ENCODE data around the gene TFEC. TPM values are rescaled to one million over a fixed set of nuclear protein-coding genes. Genes with fewer than 3 reads are reported as not detected.

Gene TFEC
- total and polyA plus RNA-seq, 2 experiments from 2014 or later = not detected

- H3K4me1 ChIP-seq (ENCODE audit: insufficient read depth) = no peaks in the 10 kb centered on the region
- Mint-ChIP-seq H3K9me3 (no peaks in the 10 kb centered on the region), H3K27ac (no peak overlapping the region), H3K27me3 (ENCODE audit: insufficient read depth, low read depth, poor library complexity) (no peaks in the 10 kb centered on the region), H3K36me3 (ENCODE audit: low read depth) (no peaks in the 10 kb centered on the region), H3K4me3 (no peak overlapping the region), H3K4me1 (no peaks in the 10 kb centered on the region)
- no peak overlapping the region for H3K27ac ChIP-seq (ENCODE audit: low read depth)
- no peak overlapping the region for H3K4me3 ChIP-seq
- TF ChIP-seq EZH2phosphoT487 (IDR thresholded peaks at IDR 0.05; ENCODE audit: unreplicated experiment) (no peak), JUNB (IDR thresholded peaks at IDR 0.05; ENCODE audit: unreplicated experiment) (no peak), STAT1 (IDR thresholded peaks at IDR 0.05; ENCODE audit: unreplicated experiment) (no peak), CREB1 (CRISPR knock-in tag; IDR thresholded peaks at IDR 0.05; ENCODE audit: low read depth) (no peak), POLR2AphosphoS5 (IDR thresholded peaks at IDR 0.05; ENCODE audit: low read depth) (no peak), NANOG (IDR thresholded peaks at IDR 0.05; ENCODE audit: borderline replicate concordance) (no peak), ZNF331 (CRISPR knock-in tag; IDR thresholded peaks at IDR 0.05; ENCODE audit: low read depth) (no peak), CTCF (conservative IDR thresholded peaks at IDR 0.05; ENCODE audit: low read depth in 2 of 2) (no peak), EZH2 (IDR thresholded peaks at IDR 0.05; ENCODE audit: low read depth, unreplicated experiment) (no peak), ETS1 (IDR thresholded peaks at IDR 0.05) (no peak), REST (IDR thresholded peaks at IDR 0.05; ENCODE audit: unreplicated experiment) (no peak)
- no peak overlapping the region for H2AFZ ChIP-seq
- DNase-seq (ENCODE audit: low spot score) = no peak
- H3K9me2 ChIP-seq (ENCODE audit: insufficient read depth) = no peaks in the 10 kb centered on the region
- no peaks in the 10 kb centered on the region for H3K36me3 ChIP-seq (ENCODE audit: insufficient read depth)
- H3K27me3 ChIP-seq (ENCODE audit: insufficient read depth) = no peaks in the 10 kb centered on the region
- no peaks in the 10 kb centered on the region for H4K20me1 ChIP-seq (replicated peaks; ENCODE audit: insufficient read depth)
- no peaks in the 10 kb centered on the region for H3F3A ChIP-seq (replicated peaks; ENCODE audit: low read depth)
- no peak overlapping the region for H3K4me2 ChIP-seq
- ATAC-seq = no peak
- H3K79me2 ChIP-seq (replicated peaks; ENCODE audit: insufficient read depth) = no peaks in the 10 kb centered on the region
Measured at GRCh38 chr7:115953592-115954255, 76.8 kb downstream of the TFEC start.

All from GM23338 (cell line).